GM19023 (cell line): ENCODE data around the gene CYFIP2.
A peak's percentile ranks its signal among the peaks of the same experiment; 100 is the strongest.
"Not testable (repeated sequence)": the region's sequence is repeated elsewhere in the genome, so short reads cannot be mapped to it uniquely, and the experiment has no call there.

Experiments used
- ATAC-seq: cut with Tn5 transposase; IDR thresholded peaks from one replicate; pipeline ENCODE4 v1.9.1; 2021; ENCODE audit warnings: mild to moderate bottlenecking, moderate library complexity; ENCODE audit not compliant: unreplicated experiment

The CYFIP2 gene

DNA sequence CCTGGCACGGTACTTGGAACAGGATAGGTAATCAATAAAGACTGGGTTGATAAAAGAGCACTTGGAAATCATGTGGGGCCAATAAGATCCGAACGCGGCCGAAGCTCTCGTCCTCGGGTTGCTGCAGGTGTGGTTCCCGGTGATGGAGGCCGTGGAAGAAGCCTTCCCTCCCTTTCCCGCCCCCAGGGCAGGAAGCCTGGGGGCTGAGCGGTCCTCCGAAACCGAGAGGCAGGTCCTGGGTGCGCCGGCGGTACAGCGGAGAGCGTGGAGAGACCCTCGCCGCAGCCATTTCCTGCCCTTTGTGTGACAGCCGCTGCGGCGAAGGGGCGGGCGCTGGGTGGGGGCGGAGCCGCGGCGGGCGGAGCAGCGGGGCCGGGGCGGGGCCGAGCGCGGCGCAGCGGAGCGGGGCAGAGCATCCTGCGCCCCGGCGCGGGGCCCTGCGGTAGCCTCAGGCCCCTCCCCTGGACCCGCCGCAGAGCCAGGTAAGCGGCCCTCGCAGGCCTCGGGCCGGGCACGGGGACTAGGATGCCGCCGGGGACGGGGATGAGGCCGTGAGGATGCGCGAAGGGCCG is at the start of gene CYFIP2:
CYFIP2 (plus strand) TSS at position 410 of the 572 bp plus-strand sequence. CDS start 19,239 bp downstream, outside the sequence.
- ATAC-seq: peak; percentile 87

DNA sequence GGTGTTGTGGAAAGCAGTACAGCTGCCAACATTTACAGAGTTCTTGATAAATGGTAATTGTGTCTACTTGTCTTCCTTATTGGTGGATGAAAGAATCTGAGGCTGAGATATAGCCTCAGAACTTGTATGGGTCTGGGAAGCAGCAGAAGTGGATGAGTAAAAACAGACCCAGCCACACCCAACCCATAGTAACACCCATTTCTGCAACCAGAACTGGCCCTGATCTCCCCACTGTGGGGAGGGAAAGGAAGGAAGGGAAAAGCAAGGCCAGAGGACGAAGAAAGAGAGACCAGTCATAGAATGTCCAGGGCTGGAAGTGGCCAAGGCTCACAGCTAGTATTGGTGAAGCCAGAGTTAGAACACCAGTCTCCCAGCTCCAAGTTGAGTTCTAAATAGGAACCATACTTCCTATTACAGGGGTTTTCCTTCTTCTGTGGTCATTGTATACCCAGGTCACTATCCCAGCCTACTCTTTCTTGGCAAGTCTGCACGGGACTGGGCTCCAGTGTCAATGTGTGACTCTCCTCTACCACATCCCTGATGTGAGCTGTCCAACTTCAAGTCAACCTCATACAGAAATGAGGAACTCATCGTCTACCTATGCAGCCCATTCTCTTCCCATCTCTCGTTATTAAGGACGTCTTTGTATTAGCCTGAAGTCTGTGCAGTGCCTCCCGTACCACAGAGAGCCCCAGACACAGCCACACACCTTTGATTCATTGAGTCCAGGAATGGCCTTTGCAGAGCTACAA is 49.4 kb upstream of the CYFIP2 start:
- ATAC-seq: no peak

DNA sequence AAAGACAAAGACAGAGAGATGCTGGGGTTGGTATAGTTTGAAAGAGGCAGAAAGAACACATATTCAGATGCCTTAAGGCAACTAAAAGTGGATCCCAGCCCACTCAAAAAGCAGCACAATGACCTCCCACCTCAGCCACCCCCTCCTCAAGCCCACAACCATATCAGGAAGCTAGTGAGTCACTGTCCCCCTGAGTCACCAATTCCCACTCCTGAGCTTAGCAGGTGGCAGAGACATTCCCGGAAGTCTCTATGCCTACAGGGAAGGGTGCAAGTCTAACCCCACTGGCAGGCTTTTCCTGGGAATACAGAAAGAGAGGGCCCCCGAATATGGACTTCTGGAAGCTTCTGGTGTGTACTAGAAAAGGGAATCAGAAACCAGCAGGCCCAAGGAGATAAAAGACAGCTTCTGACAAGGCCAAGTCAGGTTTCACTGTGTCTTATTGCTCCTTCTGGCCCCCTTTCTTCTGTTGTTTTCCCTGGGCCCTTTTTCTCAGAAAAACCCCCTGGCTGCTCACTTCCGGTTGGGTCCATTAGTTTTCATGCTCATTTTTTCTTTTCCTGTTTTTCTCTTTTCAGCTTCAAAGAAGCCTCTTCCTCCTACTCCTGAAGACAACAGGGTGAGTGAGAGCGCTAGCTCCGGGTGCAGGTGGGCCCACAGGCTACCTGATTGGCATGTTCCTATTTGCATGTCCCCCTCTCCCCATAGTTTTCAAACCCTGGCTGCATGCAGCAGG is 48.5 kb upstream of the CYFIP2 start:
- ATAC-seq: no peak

DNA sequence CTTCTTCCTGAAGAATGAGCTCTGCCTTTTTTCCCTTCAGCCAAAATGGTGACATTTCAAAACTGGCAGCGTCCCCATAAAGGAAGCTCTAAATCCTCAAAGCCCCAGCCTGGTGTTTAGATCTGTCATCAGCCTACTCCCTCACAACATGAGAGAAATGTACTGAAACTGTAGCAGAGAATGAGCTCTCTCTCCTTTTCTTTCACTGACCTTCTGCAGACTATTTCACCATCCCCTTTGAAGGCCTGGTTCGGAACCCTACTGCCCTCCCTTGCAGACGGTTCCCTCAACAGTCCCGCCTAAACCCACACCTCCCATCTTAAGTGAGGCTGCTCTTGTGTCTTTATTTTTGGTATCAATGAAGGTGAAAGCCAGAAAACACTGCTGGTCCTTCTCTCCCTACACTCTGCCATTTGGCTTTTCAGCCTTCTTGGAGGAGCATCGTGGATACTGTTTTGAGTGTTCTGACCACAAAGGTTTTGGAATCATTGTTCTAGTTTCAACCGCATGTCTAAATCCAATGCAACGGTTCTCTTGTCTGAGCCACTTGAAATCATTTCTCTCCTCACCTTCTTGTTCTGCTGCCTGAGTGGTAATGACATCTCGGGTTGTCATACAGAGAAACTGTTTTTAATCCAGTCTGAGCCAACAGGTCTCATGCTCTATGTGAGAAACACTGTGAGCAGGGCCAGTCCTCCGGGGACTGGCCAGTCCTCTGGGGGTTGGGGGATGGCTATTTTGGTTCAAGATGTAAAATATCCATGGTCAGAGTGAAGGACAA is 46.2 kb upstream of the CYFIP2 start:
- peak; percentile 49 for ATAC-seq

DNA sequence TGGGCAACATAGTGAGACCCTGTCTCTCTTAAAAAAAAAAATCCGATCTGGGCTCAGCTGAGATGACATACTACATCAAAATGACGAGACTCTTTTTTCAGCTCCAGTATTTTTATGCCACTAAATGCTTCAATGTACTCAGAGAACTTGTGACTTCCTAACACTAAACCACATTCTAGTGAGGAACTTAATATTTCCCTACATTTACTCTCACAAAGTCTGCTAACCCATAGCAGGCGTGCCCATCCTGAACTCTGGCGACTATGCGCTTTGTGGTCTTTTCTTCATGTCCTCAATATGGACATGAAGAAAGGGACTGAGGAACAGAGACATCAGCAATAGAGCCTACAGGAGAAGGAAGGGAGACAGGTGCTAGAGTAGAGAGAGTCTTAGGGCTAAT is 44.0 kb upstream of the CYFIP2 start:
- no peak for ATAC-seq

DNA sequence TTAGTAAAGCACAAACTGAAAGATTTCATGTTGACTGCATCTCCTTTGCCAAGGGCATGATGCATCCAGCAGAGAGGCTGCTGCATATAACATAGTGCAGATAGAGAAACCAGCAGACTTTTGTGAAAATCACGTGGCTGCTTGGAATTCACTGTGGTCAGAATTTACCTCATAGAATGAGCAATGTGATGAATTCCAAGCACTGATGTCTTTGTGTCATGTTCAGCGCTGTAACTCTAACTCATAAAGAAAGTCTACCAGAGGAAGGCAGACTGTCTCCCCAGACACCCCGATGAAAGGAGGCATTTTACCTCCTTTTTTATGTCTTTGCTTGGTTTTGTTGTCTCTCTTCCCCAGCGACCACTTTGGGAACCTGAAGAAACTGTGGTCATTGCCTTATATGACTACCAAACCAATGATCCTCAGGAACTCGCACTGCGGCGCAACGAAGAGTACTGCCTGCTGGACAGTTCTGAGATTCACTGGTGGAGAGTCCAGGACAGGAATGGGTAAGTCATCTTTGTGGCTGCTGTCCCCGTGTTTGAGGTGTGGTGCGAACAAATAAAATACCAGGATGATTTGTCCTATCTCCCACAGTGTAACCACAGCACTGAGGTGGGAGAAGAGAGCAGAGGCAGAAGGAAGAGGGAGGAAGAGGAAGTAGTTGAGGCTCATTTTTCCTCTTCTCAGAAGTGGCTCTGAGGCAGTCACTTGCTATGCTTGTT is 43.3 kb upstream of the CYFIP2 start:
- no peak for ATAC-seq

DNA sequence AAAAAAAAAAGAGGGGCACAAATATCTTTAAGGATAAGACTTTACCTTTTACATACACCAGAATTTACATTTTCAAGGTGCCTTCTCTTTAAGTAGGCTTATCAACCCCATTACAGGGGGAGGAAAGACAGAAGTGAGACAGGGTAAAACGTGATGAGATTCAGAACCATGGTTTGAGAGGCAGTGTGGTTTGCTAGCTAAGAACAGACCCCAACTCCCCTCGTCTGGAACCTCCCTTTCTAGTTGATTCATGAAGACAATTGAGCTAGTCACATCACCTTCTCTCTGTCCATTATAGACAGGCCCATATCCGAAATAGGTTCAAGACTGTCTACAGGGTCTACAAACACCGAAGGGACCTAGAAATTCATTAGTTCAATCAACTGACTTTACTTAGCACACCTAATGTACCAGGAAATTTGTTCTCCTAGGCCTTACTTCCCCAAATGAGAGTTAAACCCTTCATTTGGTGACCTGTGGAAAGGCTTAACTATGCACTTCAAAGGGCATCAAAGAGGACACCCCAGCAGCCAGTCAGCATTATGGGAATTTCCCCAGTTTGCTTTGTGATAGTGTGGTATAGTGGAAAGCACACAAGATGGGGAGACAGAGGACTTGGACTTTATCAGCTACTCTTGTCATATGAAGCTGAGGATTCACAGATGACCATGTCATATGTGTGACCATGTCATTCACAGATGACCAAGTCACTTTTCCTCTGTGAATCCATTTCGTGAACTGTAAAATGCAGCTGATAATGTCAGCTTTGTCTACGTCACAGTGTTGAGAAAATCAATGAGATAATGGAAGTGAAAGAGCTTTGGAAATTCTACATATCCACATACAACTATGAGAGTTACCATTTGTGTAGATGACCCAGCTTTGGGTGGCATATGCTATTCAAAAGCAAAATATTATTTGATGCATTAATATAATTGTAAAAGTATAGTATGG is 40.2 kb upstream of the CYFIP2 start:
- ATAC-seq: no peak

DNA sequence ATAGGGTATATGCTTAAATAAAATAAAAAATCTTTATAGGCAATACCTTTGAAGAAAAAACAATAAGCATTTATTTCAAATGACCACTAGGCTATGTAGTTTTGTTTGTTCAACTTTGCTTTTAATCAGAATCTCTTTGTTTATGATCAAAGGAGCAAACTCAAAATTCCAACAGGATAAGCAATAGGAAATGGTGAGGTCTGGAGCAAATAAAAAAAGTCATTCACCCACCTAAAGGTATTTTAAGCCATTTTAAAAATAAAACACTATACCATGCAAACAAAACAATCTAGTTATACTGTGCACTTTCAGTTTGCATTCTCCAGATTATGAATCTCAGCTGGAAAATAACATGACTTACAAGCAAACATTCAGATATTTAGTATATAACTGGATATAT is 35.3 kb upstream of the CYFIP2 start:
- ATAC-seq: no peak

DNA sequence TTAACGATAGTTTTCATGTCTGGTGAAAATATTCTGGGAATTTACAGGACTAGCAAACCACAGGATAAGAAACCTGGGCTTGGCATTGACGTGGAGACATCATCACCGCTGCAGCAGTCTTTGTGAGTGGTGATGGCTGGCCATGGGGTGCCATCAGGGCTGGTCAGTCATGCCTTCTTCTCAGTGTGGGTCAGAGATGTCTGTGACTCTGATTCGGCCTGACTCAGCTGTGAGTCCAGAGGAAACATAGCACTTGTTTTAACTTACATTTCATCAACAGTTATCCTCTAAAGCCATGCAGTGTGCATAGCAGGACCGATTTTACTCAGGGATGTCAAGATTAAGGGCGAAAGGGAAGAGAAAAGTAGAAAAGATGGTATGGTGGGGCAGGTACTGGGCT is 33.2 kb upstream of the CYFIP2 start:
- no peak for ATAC-seq

DNA sequence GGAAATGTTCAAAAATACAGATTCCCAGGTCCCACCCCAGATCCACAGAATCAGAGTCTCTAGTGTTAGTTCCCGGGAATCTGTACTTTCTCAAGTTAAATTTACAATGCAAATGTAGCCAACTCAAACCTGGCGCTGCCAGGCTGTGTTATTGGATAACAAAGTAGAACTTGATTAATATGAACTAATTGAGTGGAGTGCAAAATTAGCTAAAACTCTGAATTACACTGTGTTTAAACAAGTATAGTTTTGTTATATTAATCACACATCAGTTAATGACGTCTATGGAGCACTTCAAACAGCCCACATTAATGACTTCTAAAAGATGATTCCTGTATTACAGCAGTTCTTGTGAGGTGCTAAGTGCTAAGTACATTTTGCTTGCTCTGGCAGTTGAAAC is 32.4 kb upstream of the CYFIP2 start:
- ATAC-seq: no peak

DNA sequence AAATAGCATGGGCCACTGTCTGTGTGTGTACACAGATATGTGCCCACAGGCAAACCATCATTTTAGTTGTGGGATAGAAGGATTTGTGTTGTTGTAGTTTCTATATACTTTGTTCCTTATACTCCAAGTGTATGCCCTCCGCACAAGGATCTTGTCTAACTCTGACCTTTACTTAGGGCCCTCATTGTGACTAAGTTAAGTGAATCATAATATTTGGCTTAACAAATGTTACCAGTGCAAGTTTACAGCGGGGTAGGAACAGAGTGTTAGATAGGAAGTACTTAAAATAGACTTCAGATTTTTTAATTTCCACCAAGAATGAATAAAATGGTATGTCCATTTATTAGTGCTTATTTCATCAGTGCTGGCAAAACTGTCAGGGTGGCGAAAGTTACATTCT is 29.5 kb upstream of the CYFIP2 start:
- no peak for ATAC-seq

DNA sequence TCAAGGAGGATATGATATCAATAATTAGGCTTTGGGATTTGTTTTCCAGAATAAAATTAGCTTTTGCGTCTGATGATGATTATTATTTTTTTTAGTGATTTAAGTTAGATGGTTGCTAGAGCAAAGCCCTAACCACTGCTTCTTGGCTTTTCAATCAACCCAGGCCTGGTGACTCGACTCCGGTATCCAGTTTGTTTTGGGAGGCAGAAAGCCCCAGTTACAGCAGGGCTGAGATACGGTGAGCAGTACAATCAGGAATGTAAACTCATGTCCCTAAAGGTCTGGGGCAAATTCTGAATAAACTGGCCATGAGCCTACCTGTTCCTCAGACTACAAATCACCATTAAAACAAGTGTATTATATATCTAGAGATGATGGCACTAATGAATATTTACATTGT is 24.4 kb upstream of the CYFIP2 start:
- ATAC-seq: no peak

DNA sequence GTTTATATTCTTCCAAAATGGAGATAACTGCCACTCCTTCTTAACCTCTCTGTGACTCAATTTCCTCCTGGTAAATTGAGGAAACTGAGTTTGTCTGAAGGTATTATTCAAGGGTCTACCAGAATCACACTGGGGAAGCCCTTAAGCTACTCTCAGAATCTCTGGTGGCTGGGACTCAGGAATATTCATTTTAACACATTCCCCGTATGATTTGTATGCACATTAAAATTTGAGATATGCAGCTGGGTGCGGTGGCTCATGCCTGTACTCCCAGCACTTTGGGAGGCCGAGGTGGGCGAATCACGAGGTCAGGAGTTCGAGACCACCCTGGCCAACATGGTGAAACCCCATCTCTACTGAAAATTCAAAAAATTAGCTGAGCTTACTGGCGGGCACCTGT is 21.2 kb upstream of the CYFIP2 start:
- ATAC-seq: not testable (repeated sequence)

DNA sequence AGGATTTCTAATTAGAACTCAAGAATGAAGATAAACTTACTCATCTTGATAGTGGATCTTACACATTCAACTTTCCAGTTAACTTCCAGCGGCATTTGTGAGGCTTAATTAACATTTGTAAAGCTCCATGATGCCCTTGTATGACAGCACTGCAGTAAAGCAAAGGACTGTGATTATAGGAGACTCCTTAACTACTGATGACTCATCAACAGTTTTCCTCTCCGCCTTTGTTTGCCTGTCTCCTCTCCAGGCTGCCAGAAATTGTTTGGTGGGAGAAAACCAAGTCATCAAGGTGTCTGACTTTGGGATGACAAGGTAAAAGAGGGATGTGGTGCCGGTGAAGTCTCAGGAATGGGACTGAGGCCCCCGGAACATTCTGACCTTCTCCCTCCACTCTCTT is 20.4 kb upstream of the CYFIP2 start:
- ATAC-seq: no peak

DNA sequence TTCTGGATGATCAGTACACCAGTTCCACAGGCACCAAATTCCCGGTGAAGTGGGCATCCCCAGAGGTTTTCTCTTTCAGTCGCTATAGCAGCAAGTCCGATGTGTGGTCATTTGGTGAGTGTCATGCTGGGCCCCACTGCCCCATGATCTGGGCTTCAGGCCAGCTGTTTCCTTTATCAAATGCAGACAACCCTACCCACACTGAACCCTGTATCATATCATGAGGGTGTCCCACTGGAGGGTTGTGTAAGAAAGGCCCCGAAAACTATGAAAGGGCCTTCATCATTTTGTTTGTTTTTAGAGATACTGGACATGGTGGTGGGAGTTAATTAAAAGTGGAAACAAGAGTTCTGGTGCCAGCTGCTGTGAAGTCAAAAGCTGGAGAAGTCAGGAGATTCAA is 20.0 kb upstream of the CYFIP2 start:
- ATAC-seq: no peak

DNA sequence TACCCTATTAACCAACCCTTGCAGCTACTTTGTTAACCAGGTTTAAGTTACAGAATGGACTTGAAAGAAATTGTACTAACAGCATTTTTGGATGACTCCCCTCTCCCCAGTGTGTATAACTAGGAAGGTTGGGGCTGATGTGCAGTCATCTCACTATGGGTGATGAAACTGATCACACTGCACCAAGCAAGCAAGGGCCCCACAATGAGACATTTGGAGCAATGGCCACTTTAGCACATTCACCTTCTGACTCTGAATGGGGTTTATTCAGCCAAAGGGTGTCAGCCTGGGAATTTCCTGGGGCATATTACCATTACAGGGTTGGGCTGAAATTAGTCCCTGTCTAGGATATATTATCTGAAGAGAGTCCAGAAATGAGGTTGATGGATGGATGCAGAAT is 18.7 kb upstream of the CYFIP2 start:
- ATAC-seq: peak; percentile 45

DNA sequence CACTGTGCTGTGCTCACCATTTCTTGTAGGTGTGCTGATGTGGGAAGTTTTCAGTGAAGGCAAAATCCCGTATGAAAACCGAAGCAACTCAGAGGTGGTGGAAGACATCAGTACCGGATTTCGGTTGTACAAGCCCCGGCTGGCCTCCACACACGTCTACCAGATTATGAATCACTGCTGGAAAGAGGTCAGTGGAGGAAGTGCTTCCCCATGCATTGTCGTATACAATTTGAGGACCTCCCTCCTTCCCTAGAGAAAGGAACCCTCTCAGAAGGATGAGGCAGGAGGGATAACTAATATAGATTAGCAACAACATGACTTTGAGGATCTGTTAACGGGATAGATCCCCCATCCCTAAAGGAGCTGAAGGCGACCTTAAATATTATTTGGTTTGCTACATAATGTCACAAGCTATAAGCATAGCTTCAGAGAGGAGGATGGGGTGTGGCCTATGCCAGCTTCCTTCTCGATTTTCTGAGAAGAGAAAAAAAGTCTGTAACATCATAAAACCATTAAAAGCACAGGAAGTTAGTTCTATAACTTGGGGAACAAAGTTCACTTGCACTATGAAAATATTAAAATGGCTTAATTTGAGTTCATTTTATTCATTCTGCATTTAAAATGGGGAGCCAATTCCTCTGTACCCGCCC is 17.0 kb upstream of the CYFIP2 start:
- ATAC-seq: no peak

DNA sequence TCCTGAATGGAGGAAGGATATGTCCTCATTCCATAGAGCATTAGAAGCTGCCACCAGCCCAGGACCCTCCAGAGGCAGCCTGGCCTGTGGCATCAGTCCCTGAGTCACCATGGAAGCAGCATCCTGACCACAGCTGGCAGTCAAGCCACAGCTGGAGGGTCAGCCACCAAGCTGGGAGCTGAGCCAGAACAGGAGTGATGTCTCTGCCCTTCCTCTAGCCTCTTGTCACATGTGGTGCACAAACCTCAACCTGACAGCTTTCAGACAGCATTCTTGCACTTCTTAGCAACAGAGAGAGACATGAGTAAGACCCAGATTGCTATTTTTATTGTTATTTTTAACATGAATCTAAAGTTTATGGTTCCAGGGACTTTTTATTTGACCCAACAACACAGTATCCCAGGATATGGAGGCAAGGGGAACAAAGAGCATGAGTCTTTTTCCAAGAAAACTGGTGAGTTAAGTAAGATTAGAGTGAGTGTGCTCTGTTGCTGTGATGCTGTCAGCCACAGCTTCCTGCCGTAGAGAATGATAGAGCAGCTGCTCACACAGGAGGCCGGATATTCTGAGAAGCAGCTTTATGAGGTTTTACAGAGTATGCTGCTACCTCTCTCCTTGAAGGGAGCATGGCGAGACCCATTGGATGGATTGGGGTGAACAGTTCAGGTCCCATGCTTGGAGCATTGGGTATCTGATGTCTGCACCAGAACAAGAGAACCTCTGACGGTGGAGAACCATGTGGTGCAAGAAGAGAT is 13.0 kb upstream of the CYFIP2 start:
- peak; percentile 88 for ATAC-seq
